SK-N-SH (cell line): Measurements from ENCODE around the gene ATXN10. TPM values are rescaled to one million over a fixed set of nuclear protein-coding genes. Genes with fewer than 3 reads are reported as not detected.

Experiments used
- CTCF ChIA-PET: fragments of 300-600, 350-600 bp; formaldehyde crosslinking; extraction: SDS; loops from one replicate; lab custom pipeline; 2021; lab: Yijun Ruan, JAX
- POLR2A ChIA-PET: fragments of 350-600 bp; sonication (Branson Sonifier 250); formaldehyde crosslinking; extraction: SDS; loops from one replicate; lab custom pipeline; 2020; ENCODE audit warnings: antibody characterized with exemption, inconsistent platforms; lab: Yijun Ruan, JAX
- DNase-seq: peaks from one replicate; pipeline ENCODE4 v3.0.0; 2012
- H2AFZ ChIP-seq: fragments of 200-600 bp; sonication (generic); 2 replicates; pipeline ENCODE4 v1.8.1; 2016; ENCODE audit warnings: antibody characterized with exemption, mild to moderate bottlenecking, low read depth
- H3F3A ChIP-seq: fragments of 200-600 bp; sonication (generic); replicated peaks from 2 replicates; pipeline ENCODE3; 2016; ENCODE audit warnings: antibody characterized with exemption, mild to moderate bottlenecking; ENCODE audit not compliant: insufficient read depth
- H3K27ac ChIP-seq, 2 experiments: fragments of 200-500 bp in 1 of 2; fragments of 200-600 bp in 1 of 2; sonication (Bioruptor generic) in 1 of 2; sonication (generic), shearing (Covaris generic) in 1 of 2; 2 replicates each; pipeline versions ENCODE4 v1.5.1 to v1.6.1; 2014 to 2016; ENCODE audit warnings: low read depth in 2 of 2, inconsistent platforms in 1 of 2, low read length in 1 of 2, mild to moderate bottlenecking in 1 of 2, mixed read lengths in 1 of 2
- H3K27me3 ChIP-seq: fragments of 200-600 bp; sonication (generic), shearing (Covaris generic); 2 replicates; pipeline ENCODE4 v1.6.1; 2016; ENCODE audit warnings: mixed run types; ENCODE audit not compliant: insufficient read depth
- H3K36me3 ChIP-seq, 2 experiments: fragments of 200-500 bp in 1 of 2; fragments of 200-600 bp in 1 of 2; sonication (Bioruptor generic) in 1 of 2; sonication (generic) in 1 of 2; replicated peaks in 1 of 2; 2 replicates each; pipeline versions ENCODE3 to v1.5.1; 2014 to 2016; ENCODE audit warnings: low read length in 1 of 2, mild to moderate bottlenecking in 1 of 2; ENCODE audit not compliant: insufficient read depth in 2 of 2, control insufficient read depth in 1 of 2
- H3K4me1 ChIP-seq, 2 experiments: fragments of 200-500 bp in 1 of 2; fragments of 200-600 bp in 1 of 2; sonication (Bioruptor generic) in 1 of 2; sonication (generic), shearing (Covaris generic) in 1 of 2; 2 replicates each; pipeline versions ENCODE4 v1.5.1 to v1.6.1; 2014 to 2016; ENCODE audit warnings: low read depth in 1 of 2, low read length in 1 of 2, mixed run types in 1 of 2; ENCODE audit not compliant: insufficient read depth in 2 of 2, control insufficient read depth in 1 of 2
- H3K4me2 ChIP-seq: fragments of 200-600 bp; sonication (generic), shearing (Covaris generic); 2 replicates; pipeline ENCODE4 v1.6.1; 2017; ENCODE audit warnings: mixed run types
- H3K4me3 ChIP-seq, 2 experiments: fragments of 200-500 bp in 1 of 2; fragments of 200-600 bp in 1 of 2; sonication (Bioruptor generic) in 1 of 2; sonication (generic), shearing (Covaris generic) in 1 of 2; 2 replicates each; pipeline versions ENCODE4 v1.5.1 to v1.8.1; 2014 to 2016; ENCODE audit warnings: low read depth in 2 of 2, inconsistent platforms in 1 of 2, low read length in 1 of 2, mild to moderate bottlenecking in 1 of 2, mixed read lengths in 1 of 2, moderate library complexity in 1 of 2
- H3K79me2 ChIP-seq: fragments of 200-600 bp; sonication (generic); 2 replicates; pipeline ENCODE4 v1.8.1; 2017; ENCODE audit warnings: mild to moderate bottlenecking; ENCODE audit not compliant: insufficient read depth
- H3K9ac ChIP-seq: fragments of 200-600 bp; sonication (generic); 2 replicates; pipeline ENCODE4 v1.6.1; 2017; ENCODE audit warnings: mixed run types
- H3K9me2 ChIP-seq: fragments of 200-600 bp; sonication (generic); 2 replicates; pipeline ENCODE4 v1.6.1; 2017; ENCODE audit warnings: mixed run types
- H3K9me3 ChIP-seq: fragments of 200-600 bp; sonication (generic); 2 replicates; pipeline ENCODE4 v1.6.1; 2017; ENCODE audit warnings: mixed run types, mild to moderate bottlenecking, moderate library complexity
- H4K20me1 ChIP-seq: fragments of 200-600 bp; sonication (generic); 2 replicates; pipeline ENCODE4 v1.6.1; 2017; ENCODE audit warnings: mild to moderate bottlenecking, mixed run types; ENCODE audit not compliant: insufficient read depth
- CTCF ChIP-seq: fragments of 200-600 bp; sonication (generic); IDR thresholded peaks from 2 replicates; pipeline ENCODE4 v1.6.1; 2017; ENCODE audit warnings: antibody characterized with exemption, mild to moderate bottlenecking, moderate library complexity
- EZH2phosphoT487 ChIP-seq: fragments of 200-600 bp; sonication (generic); IDR thresholded peaks from 2 replicates; pipeline ENCODE4 v1.6.1; 2017; ENCODE audit warnings: low read depth, mixed run types, mild to moderate bottlenecking, antibody characterized with exemption, moderate library complexity, borderline replicate concordance
- GATA2 ChIP-seq: sonication (generic); formaldehyde crosslinking; IDR thresholded peaks from 2 replicates; pipeline ENCODE4 v1.5.0; 2020; ENCODE audit warnings: mild to moderate bottlenecking, missing genetic modification reagents
- IRF3 ChIP-seq: fragments of 150-350 bp; IDR thresholded peaks from 2 replicates; pipeline ENCODE4 v1.6.1; 2016; ENCODE audit warnings: mild to moderate bottlenecking, low read depth, low read length
- MAX ChIP-seq: IDR thresholded peaks from 2 replicates; pipeline ENCODE4 v1.4.0; 2012; ENCODE audit warnings: low read depth
- NFIC ChIP-seq: IDR thresholded peaks from 2 replicates; pipeline ENCODE4 v1.4.0; 2012; ENCODE audit warnings: borderline replicate concordance
- REST ChIP-seq: IDR thresholded peaks from 2 replicates; pipeline ENCODE4 v1.6.1; 2012; ENCODE audit warnings: mild to moderate bottlenecking, low read depth, low read length, moderate library complexity
- RFX5 ChIP-seq: IDR thresholded peaks from 2 replicates; pipeline ENCODE4 v1.6.1; 2012; ENCODE audit warnings: mild to moderate bottlenecking, improper control_type of control experiment, low read length
- RXRA ChIP-seq: IDR thresholded peaks from 2 replicates; pipeline ENCODE4 v1.4.0; 2012; ENCODE audit warnings: low read depth, mild to moderate bottlenecking, borderline replicate concordance
- TAF1 ChIP-seq: IDR thresholded peaks from 2 replicates; pipeline ENCODE4 v1.6.1; 2012; ENCODE audit warnings: low read depth, mild to moderate bottlenecking, low read length, moderate library complexity, borderline replicate concordance
- TCF12 ChIP-seq: IDR thresholded peaks from 2 replicates; pipeline ENCODE4 v1.4.0; 2012
- WGBS: methylation state at CpG from one replicate; pipeline ENCODE4 v1.1.6; 2017; ENCODE audit warnings: low lambda C conversion rate; 5-methylcytosine and 5-hydroxymethylcytosine counted together
- polyA plus RNA-seq, 3 experiments: library from polyadenylated mRNA; depleted of rRNA; stranded (reverse); fragments of >200 nt; gene quantifications; 2 replicates each; pipeline ENCODE4 v1.2.3, GENCODE V29; 2012

ATXN10 gene
- polyA plus RNA-seq, 1 of the 3 experiments (the other 2 are of a cell fraction) = 202 TPM

GRCh38 chr22:45838305-45838887, 166.8 kb downstream of the ATXN10 start:
- H3K4me3 ChIP-seq = no peak overlapping the region
- H3F3A ChIP-seq = no peaks in the 10 kb centered on the region
- 90% methylated on average over 3 of the region's 5 CpGs for WGBS
- H4K20me1 ChIP-seq = peaks cover 16% of the 10 kb centered on the region
- no peak overlapping the region for H3K4me2 ChIP-seq
- CTCF ChIA-PET = no interaction called here
- peaks cover 0 to 6% of the 10 kb centered on the region in 2 experiments; a peak in 1 of 4 replicates for H3K4me1 ChIP-seq
- H3K36me3 ChIP-seq = peaks cover 14 to 60% of the 10 kb centered on the region in 2 experiments
- H3K27me3 ChIP-seq = no peaks in the 10 kb centered on the region
- no peaks in the 10 kb centered on the region for H3K9me2 ChIP-seq
- TF ChIP-seq MAX (no peak), EZH2phosphoT487 (no peak), TCF12 (no peak), GATA2 (CRISPR knock-in tag) (no peak), RXRA (no peak), RFX5 (no peak), REST (no peak), IRF3 (no peak), CTCF (no peak), TAF1 (no peak), NFIC (no peak)
- no peak overlapping the region for H3K9ac ChIP-seq
- H2AFZ ChIP-seq = no peak overlapping the region
- POLR2A ChIA-PET = no interaction called here
- DNase-seq = no peak
- H3K79me2 ChIP-seq = peaks cover 12% of the 10 kb centered on the region; the same call in 1 of the 2 replicates
- no peaks in the 10 kb centered on the region for H3K9me3 ChIP-seq
- H3K27ac ChIP-seq = no peak overlapping the region
